Neuronal stem cell (in vitro differentiated cells): ENCODE measurements around the gene LRRC26.

ENCODE experiments used
- DNase-seq: peaks from one replicate; pipeline ENCODE4 v3.0.0-alpha.2; 2013; ENCODE audit warnings: low spot score
- H2AFZ ChIP-seq: one replicate; pipeline ENCODE4 v1.6.1; 2013; ENCODE audit warnings: mild to moderate bottlenecking, low read length, inconsistent platforms
- H2AK5ac ChIP-seq: 2 replicates; pipeline ENCODE4 v1.6.1; 2013; ENCODE audit warnings: low read depth, mild to moderate bottlenecking, inconsistent platforms, low read length, moderate library complexity, mixed read lengths
- H2BK120ac ChIP-seq: 2 replicates; pipeline ENCODE4 v1.6.1; 2013; ENCODE audit warnings: low read depth, mild to moderate bottlenecking, inconsistent platforms, low read length, moderate library complexity, mixed read lengths
- H2BK12ac ChIP-seq: one replicate; pipeline ENCODE4 v1.6.1; 2013; ENCODE audit warnings: low read length, inconsistent platforms
- H2BK15ac ChIP-seq: 2 replicates; pipeline ENCODE4 v1.6.1; 2013; ENCODE audit warnings: mild to moderate bottlenecking, low read length, inconsistent platforms, mixed read lengths
- H2BK5ac ChIP-seq: one replicate; pipeline ENCODE4 v1.6.1; 2013; ENCODE audit warnings: inconsistent platforms, mild to moderate bottlenecking, low read length, moderate library complexity
- H3K14ac ChIP-seq: one replicate; pipeline ENCODE4 v1.6.1; 2013; ENCODE audit warnings: low read length, inconsistent platforms
- H3K18ac ChIP-seq: 2 replicates; pipeline ENCODE4 v1.6.1; 2013; ENCODE audit warnings: low read length, inconsistent platforms
- H3K23ac ChIP-seq: 2 replicates; pipeline ENCODE4 v1.6.1; 2013; ENCODE audit warnings: low read depth, mild to moderate bottlenecking, mixed read lengths, low read length, inconsistent platforms; ENCODE audit not compliant: poor library complexity
- H3K27ac ChIP-seq: replicated peaks from 3 replicates; pipeline ENCODE4 v1.5.1; 2013; ENCODE audit warnings: low read length, inconsistent platforms
- H3K27me3 ChIP-seq, 3 experiments: 2 replicates each; pipeline ENCODE4 v1.6.1; 2013; ENCODE audit warnings: low read length in 3 of 3, mild to moderate bottlenecking in 2 of 3, inconsistent platforms in 1 of 3, low read depth in 1 of 3, mixed read lengths in 1 of 3, moderate library complexity in 1 of 3; ENCODE audit not compliant: control insufficient read depth in 3 of 3, insufficient read depth in 3 of 3
- H3K36me3 ChIP-seq, 2 donors: replicated peaks in 1 of 2; 2 replicates each; pipeline ENCODE4 v1.6.1; 2013; ENCODE audit warnings: low read length in 2 of 2; ENCODE audit not compliant: control insufficient read depth in 2 of 2, insufficient read depth in 2 of 2
- H3K4ac ChIP-seq: 2 replicates; pipeline ENCODE4 v1.6.1; 2013; ENCODE audit warnings: inconsistent platforms, mild to moderate bottlenecking, low read length, moderate library complexity
- H3K4me1 ChIP-seq, 2 donors: 1 replicate in 1 of 2; 2 replicates in 1 of 2; pipeline ENCODE4 v1.6.1; 2013; ENCODE audit warnings: low read length in 2 of 2, low read depth in 1 of 2; ENCODE audit not compliant: control insufficient read depth in 2 of 2, insufficient read depth in 1 of 2
- H3K4me2 ChIP-seq: one replicate; pipeline ENCODE4 v1.6.1; 2013; ENCODE audit warnings: mild to moderate bottlenecking, low read length, inconsistent platforms; ENCODE audit not compliant: insufficient read depth, poor library complexity, severe bottlenecking
- H3K4me3 ChIP-seq, 2 donors: 2 replicates each; pipeline ENCODE4 v1.5.1; 2013; ENCODE audit warnings: low read length in 2 of 2, mild to moderate bottlenecking in 2 of 2, inconsistent platforms in 1 of 2, moderate library complexity in 1 of 2
- H3K79me1 ChIP-seq: one replicate; pipeline ENCODE4 v1.6.1; 2013; ENCODE audit warnings: low read depth, mild to moderate bottlenecking, inconsistent platforms, low read length, moderate library complexity
- H3K9ac ChIP-seq: one replicate; pipeline ENCODE4 v1.6.1; 2013; ENCODE audit warnings: mild to moderate bottlenecking, low read depth, low read length, inconsistent platforms; ENCODE audit not compliant: poor library complexity
- H3K9me3 ChIP-seq, 2 donors: replicated peaks in 1 of 2; 2 replicates each; pipeline versions ENCODE3 to v1.6.1; 2013; ENCODE audit warnings: low read length in 2 of 2, mild to moderate bottlenecking in 2 of 2, inconsistent platforms in 1 of 2, low read depth in 1 of 2, mixed read lengths in 1 of 2, moderate library complexity in 1 of 2; ENCODE audit not compliant: control insufficient read depth in 2 of 2, insufficient read depth in 1 of 2
- H4K8ac ChIP-seq: one replicate; pipeline ENCODE4 v1.6.1; 2013; ENCODE audit warnings: low read depth, mild to moderate bottlenecking, inconsistent platforms, low read length, moderate library complexity
- H4K91ac ChIP-seq: one replicate; pipeline ENCODE4 v1.6.1; 2013; ENCODE audit warnings: low read length, low read depth, mild to moderate bottlenecking, inconsistent platforms; ENCODE audit not compliant: poor library complexity
- whole genome bisulfite sequencing, 2 donors: extraction: QIAGEN DNeasy Blood & Tissue Kit; methylation state at CpG; one replicate each; pipeline ENCODE4 v1.1.7; 2013; ENCODE audit warnings: missing lambda C conversion rate in 2 of 2, mixed read lengths in 1 of 2; ENCODE audit not compliant: insufficient read length in 2 of 2, insufficient replicate concordance in 1 of 2; ENCODE audit errors: extremely low coverage in 2 of 2; 5-methylcytosine and 5-hydroxymethylcytosine counted together

The LRRC26 gene

GRCh38 chr9:137148242-137148641, 21.6 kb downstream of the LRRC26 start:
- Histone ChIP-seq H2AFZ (no peak overlapping the region), H3K79me1 (peaks cover 2% of the 10 kb centered on the region), H3K27ac (no peak overlapping the region), H2BK5ac (no peak overlapping the region), H3K4me3 (no peak overlapping the region), H2BK15ac (no peak overlapping the region), H3K23ac (no peak overlapping the region), H3K9me3 (peaks cover 0 to 8% of the 10 kb centered on the region in 2 donors), H4K91ac (no peak overlapping the region), H3K14ac (peak overlapping the region; percentile 56), H3K4ac (no peak overlapping the region), H3K4me2 (no peak overlapping the region), H3K36me3 (peaks cover 0 to 2% of the 10 kb centered on the region in 2 donors), H3K9ac (no peak overlapping the region), H4K8ac (no peak overlapping the region), H3K18ac (no peak overlapping the region), H2AK5ac (no peak overlapping the region), H3K27me3 (peaks cover 0 to 48% (median 10%) of the 10 kb centered on the region in 3 experiments), H2BK12ac (no peak overlapping the region), H3K4me1 (no peaks in the 10 kb centered on the region), H2BK120ac (no peak overlapping the region)
- DNase-seq: no peak
- no CpG with 5 or more reads among the region's 27 CpGs for WGBS, 2 donors

- H3K9ac ChIP-seq: no peak overlapping the region
- H3K18ac ChIP-seq: no peak overlapping the region
- H3K36me3 ChIP-seq: peaks cover 0 to under 1% of the 10 kb centered on the region in 2 donors
- no peak for DNase-seq
- no peak overlapping the region for H4K91ac ChIP-seq
- H2AK5ac ChIP-seq: no peak overlapping the region
- no peak overlapping the region for H3K14ac ChIP-seq
- H2BK15ac ChIP-seq: no peak overlapping the region
- H4K8ac ChIP-seq: no peak overlapping the region
- H3K27ac ChIP-seq: no peak overlapping the region
- WGBS, 2 donors: no CpG with 5 or more reads among the region's 24 CpGs
- H2BK12ac ChIP-seq: no peak overlapping the region
- H2BK120ac ChIP-seq: no peak overlapping the region
- no peak overlapping the region for H3K23ac ChIP-seq
- H3K9me3 ChIP-seq: peaks cover 0 to 4% of the 10 kb centered on the region in 2 donors
- H3K27me3 ChIP-seq: peaks cover 0 to 53% (median 12%) of the 10 kb centered on the region in 3 experiments
- no peak overlapping the region for H2AFZ ChIP-seq
- H3K4me3 ChIP-seq: no peak overlapping the region
- no peak overlapping the region for H3K4ac ChIP-seq
- peaks cover 2% of the 10 kb centered on the region for H3K79me1 ChIP-seq
- no peak overlapping the region for H2BK5ac ChIP-seq
- H3K4me1 ChIP-seq: no peaks in the 10 kb centered on the region
- H3K4me2 ChIP-seq: no peak overlapping the region
Measured at GRCh38 chr9:137147793-137148160, 22.1 kb downstream of the LRRC26 start.

GRCh38 chr9:137147091-137147792, 22.6 kb downstream of the LRRC26 start:
- H2AK5ac ChIP-seq: no peak overlapping the region
- H3K4me1 ChIP-seq: no peaks in the 10 kb centered on the region
- H4K91ac ChIP-seq: no peak overlapping the region
- H3K14ac ChIP-seq: peak overlapping the region; percentile 84
- WGBS, 2 donors: no CpG with 5 or more reads among the region's 26 CpGs
- H3K4ac ChIP-seq: no peak overlapping the region
- H3K9me3 ChIP-seq: no peaks in the 10 kb centered on the region
- H3K36me3 ChIP-seq: no peaks in the 10 kb centered on the region
- H3K79me1 ChIP-seq: peaks cover 2% of the 10 kb centered on the region
- peak overlapping the region; percentile 58 for H2BK12ac ChIP-seq
- peak overlapping the region; percentile 57 for H3K18ac ChIP-seq
- no peak overlapping the region for H2BK15ac ChIP-seq
- no peak overlapping the region for H2BK5ac ChIP-seq
- H2AFZ ChIP-seq: no peak overlapping the region
- peak overlapping the region in 1 of 2 donors; percentile 75 for H3K4me3 ChIP-seq
- no peak overlapping the region for H2BK120ac ChIP-seq
- peak overlapping the region; percentile 84 for H3K9ac ChIP-seq
- DNase-seq: no peak
- no peak overlapping the region for H3K4me2 ChIP-seq
- no peak overlapping the region for H3K27ac ChIP-seq
- peak overlapping the region; percentile 97 for H3K23ac ChIP-seq
- no peak overlapping the region for H4K8ac ChIP-seq
- peaks cover 0 to 58% (median 17%) of the 10 kb centered on the region in 3 experiments for H3K27me3 ChIP-seq

- no peak overlapping the region for H4K8ac ChIP-seq
- no peak overlapping the region for H4K91ac ChIP-seq
- H2AK5ac ChIP-seq: no peak overlapping the region
- DNase-seq: no peak
- H2BK12ac ChIP-seq: no peak overlapping the region
- no peak overlapping the region for H2BK5ac ChIP-seq
- no peak overlapping the region for H3K14ac ChIP-seq
- H3K23ac ChIP-seq: peak overlapping the region; percentile 20
- H3K79me1 ChIP-seq: peaks cover 2% of the 10 kb centered on the region
- H3K9ac ChIP-seq: no peak overlapping the region
- no peaks in the 10 kb centered on the region for H3K36me3 ChIP-seq
- no peak overlapping the region for H2AFZ ChIP-seq
- no peak overlapping the region for H2BK15ac ChIP-seq
- H3K27ac ChIP-seq: no peak overlapping the region
- H3K4me2 ChIP-seq: no peak overlapping the region
- no peak overlapping the region for H2BK120ac ChIP-seq
- no peak overlapping the region for H3K4ac ChIP-seq
- peak overlapping the region; percentile 11 for H3K18ac ChIP-seq
- H3K27me3 ChIP-seq: peaks cover 0 to 65% (median 24%) of the 10 kb centered on the region in 3 experiments
- H3K4me3 ChIP-seq: no peak overlapping the region
- WGBS, 2 donors: no CpG with 5 or more reads among the region's 9 CpGs
- H3K4me1 ChIP-seq: no peaks in the 10 kb centered on the region
- H3K9me3 ChIP-seq: no peaks in the 10 kb centered on the region
Measured at GRCh38 chr9:137146527-137146918, 23.3 kb downstream of the LRRC26 start.
